ENCODE measurements around the gene HERPUD1. TPM values are rescaled to one million over a fixed set of nuclear protein-coding genes. Genes with fewer than 3 reads are reported as not detected.

HERPUD1 gene
- total and polyA plus RNA-seq, 2 of the 13 experiments (the other 11 are each of a cell fraction or from before 2014, with no cell fraction given) = 96.2 to 323 TPM

- TF ChIP-seq DMTF1 (CRISPR knock-in tag; IDR thresholded peaks at IDR 0.05) (no peak), FOXO1 (CRISPR knock-in tag; IDR thresholded peaks at IDR 0.05) (peak; percentile 79; the same call in 1 of the 2 replicates), SMAD1 (CRISPR knock-in tag; IDR thresholded peaks at IDR 0.05; ENCODE audit: borderline replicate concordance, low read depth) (no peak), PPARG (CRISPR knock-in tag; conservative IDR thresholded peaks at IDR 0.05) (peak; percentile 69), ZBTB21 (CRISPR knock-in tag; IDR thresholded peaks at IDR 0.05) (no peak; the same call in 1 of the 2 replicates), DZIP1 (CRISPR knock-in tag; IDR thresholded peaks at IDR 0.05) (no peak), ZFP91 (CRISPR knock-in tag; IDR thresholded peaks at IDR 0.05; ENCODE audit: borderline replicate concordance) (no peak; the same call in 1 of the 2 replicates), ZNF747 (CRISPR knock-in tag; IDR thresholded peaks at IDR 0.05; ENCODE audit: borderline replicate concordance) (peak; percentile 62; the same call in 1 of the 2 replicates), NR0B2 (CRISPR knock-in tag; IDR thresholded peaks at IDR 0.05) (no peak; the same call in none of the 2 replicates), ZNF574 (CRISPR knock-in tag; IDR thresholded peaks at IDR 0.05) (peak; percentile 46), ZNF550 (CRISPR knock-in tag; IDR thresholded peaks at IDR 0.05; ENCODE audit: borderline replicate concordance) (peak; percentile 95; the same call in 1 of the 2 replicates), ZNF709 (CRISPR knock-in tag; IDR thresholded peaks at IDR 0.05) (peak; percentile 88; the same call in 1 of the 2 replicates), REXO4 (CRISPR knock-in tag; IDR thresholded peaks at IDR 0.05; ENCODE audit: borderline replicate concordance) (no peak), ZNF256 (CRISPR knock-in tag; conservative IDR thresholded peaks at IDR 0.05) (no peak), ZNF124 (CRISPR knock-in tag; IDR thresholded peaks at IDR 0.05) (0 out of 2 replicates have a peak, but pooled peaks have one; percentile 13), ZNF121 (CRISPR knock-in tag; IDR thresholded peaks at IDR 0.05) (no peak), ZNF446 (CRISPR knock-in tag; IDR thresholded peaks at IDR 0.05) (no peak), FOXK2 (IDR thresholded peaks at IDR 0.05) (peak; percentile 97)
Observed at GRCh38 chr16:56932721-56933619, 1.0 kb downstream of the HERPUD1 start (continued).
